Testis (tissue), 2 donors: ENCODE results near the gene CDH13.

Experiments
- CTCF ChIP-seq, 3 experiments: fragments of 450-650 bp in 2 of 3; fragments of 200-600 bp in 1 of 3; sonication (generic) in 1 of 3; IDR thresholded peaks; one replicate each; pipeline ENCODE4 v1.5.1; 2016 to 2019; ENCODE audit warnings: antibody characterized with exemption in 3 of 3, mild to moderate bottlenecking in 2 of 3, moderate library complexity in 1 of 3
- POLR2A ChIP-seq: fragments of 450-650 bp; IDR thresholded peaks from one replicate; pipeline ENCODE4 v1.6.1; 2017; ENCODE audit warnings: antibody characterized with exemption, mild to moderate bottlenecking, moderate library complexity

DNA sequence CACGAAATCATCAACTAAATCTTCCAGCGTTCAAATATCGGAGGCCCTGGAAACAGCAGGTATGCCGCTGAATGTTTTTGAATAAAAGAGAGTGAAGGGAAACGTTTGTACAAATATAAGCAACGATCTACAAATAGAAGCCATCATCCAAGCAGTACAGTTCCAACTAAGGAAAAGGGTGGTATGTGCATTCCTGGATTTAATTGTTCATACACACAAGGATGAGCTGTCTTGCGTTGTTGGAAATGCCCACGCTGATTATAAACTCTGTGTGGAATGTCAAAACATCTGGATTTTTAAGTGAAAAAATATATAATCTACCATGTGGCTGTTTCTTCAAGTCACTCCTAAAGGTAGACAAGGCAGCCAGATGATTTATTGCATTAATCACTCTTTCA is 989.2 kb downstream of the CDH13 start:
- TF ChIP-seq CTCF (IDR thresholded peaks at IDR 0.05) = no peak
- no peak for TF ChIP-seq POLR2A
